HL-60 (cell line): ENCODE results near the gene GPBP1.

Experiments
- POLR2AphosphoS5 ChIP-seq: IDR thresholded peaks from 2 replicates; pipeline ENCODE4 v1.6.1; 2012; ENCODE audit warnings: low read depth
- TF ChIP-seq, protein P1 (sequence below): IDR thresholded peaks from one replicate; pipeline ENCODE4 v1.5.1; 2011; ENCODE audit warnings: low read length, control low read depth, inconsistent platforms; ENCODE audit not compliant: insufficient read depth

DNA sequence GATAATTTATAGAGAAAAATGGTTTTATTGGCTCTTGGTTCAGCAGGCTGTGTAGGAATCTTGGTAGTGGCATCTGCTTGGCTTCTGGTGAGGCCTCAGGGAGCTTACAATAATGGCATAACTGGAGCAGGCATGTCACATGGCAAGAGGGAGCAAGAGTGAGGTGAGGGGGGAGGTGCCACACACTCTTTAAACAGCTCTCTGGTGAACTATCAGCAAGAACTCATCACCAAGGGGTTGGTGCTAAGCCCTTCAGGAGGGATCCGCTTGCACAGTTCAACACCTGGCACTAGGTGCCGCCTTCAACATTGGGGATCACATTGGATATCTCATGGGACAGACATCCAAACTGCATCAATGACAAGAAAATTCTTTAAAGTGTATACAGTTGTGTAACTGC is 10.5 kb downstream of the GPBP1 start:
- no peak for TF ChIP-seq POLR2AphosphoS5
- TF ChIP-seq, protein P1, sequence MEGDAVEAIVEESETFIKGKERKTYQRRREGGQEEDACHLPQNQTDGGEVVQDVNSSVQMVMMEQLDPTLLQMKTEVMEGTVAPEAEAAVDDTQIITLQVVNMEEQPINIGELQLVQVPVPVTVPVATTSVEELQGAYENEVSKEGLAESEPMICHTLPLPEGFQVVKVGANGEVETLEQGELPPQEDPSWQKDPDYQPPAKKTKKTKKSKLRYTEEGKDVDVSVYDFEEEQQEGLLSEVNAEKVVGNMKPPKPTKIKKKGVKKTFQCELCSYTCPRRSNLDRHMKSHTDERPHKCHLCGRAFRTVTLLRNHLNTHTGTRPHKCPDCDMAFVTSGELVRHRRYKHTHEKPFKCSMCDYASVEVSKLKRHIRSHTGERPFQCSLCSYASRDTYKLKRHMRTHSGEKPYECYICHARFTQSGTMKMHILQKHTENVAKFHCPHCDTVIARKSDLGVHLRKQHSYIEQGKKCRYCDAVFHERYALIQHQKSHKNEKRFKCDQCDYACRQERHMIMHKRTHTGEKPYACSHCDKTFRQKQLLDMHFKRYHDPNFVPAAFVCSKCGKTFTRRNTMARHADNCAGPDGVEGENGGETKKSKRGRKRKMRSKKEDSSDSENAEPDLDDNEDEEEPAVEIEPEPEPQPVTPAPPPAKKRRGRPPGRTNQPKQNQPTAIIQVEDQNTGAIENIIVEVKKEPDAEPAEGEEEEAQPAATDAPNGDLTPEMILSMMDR, result no peak
